Measurements from ENCODE around the gene MAP3K2. TPM values are rescaled to one million over a fixed set of nuclear protein-coding genes. Genes with fewer than 3 reads are reported as not detected.
A peak's percentile ranks its signal among the peaks of the same experiment; 100 is the strongest.

Gene MAP3K2
- total RNA-seq, 2 experiments from 2014 or later = 103 to 105 TPM

DNA sequence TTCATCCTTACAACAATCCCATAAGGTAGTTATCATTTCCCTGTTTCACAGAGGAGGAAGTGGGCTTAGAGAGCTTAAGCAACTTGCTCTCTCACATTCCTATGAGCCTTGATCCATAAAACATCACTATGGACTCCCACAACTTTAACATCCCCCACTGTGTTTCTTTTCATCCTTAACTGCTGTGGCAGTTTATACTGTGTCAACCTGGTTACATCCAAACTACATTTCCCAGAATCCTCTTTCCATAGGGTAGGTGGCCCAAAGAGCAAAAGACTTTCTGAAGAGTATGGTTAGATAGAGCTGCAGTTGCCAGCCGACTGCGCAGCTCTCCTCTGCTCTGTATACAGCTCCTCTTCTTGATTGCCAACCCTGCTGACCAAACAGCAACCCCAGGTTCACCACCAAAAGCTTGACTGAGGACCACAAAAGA is 22.5 kb downstream of the MAP3K2 start:
- no peak overlapping the region for H3K27ac ChIP-seq (ENCODE audit: low read depth in 1 of 2, low read length in 2 of 2)
- DNase-seq (no peak), ATAC-seq (ENCODE audit: poor library complexity) (peak; percentile 60)
- TF ChIP-seq CTCF (IDR thresholded peaks at IDR 0.05) = no peak
- peaks cover 0 to 4% of the 10 kb centered on the region in 2 experiments for H3K9me3 ChIP-seq (ENCODE audit: control insufficient read depth in 1 of 2, insufficient read depth in 1 of 2, low read length in 2 of 2)
- no peaks in the 10 kb centered on the region for H3K36me3 ChIP-seq (ENCODE audit: insufficient read depth, low read length)
- no peak overlapping the region for H3K4me3 ChIP-seq (ENCODE audit: low read length)
- H3K4me3 Mint-ChIP-seq = no peak overlapping the region
- H3K4me1 Mint-ChIP-seq (ENCODE audit: low read depth) = peaks cover 77% of the 10 kb centered on the region
- H3K27ac Mint-ChIP-seq = peak overlapping the region; percentile 14
- ChIA-PET CTCF (interaction anchor here (0.8 to 4.0 kb wide), 4 partner anchors 8 to 50 kb away, joined by 3 to 17 read pairs (median 4); no protein-coding TSS in a partner anchor), POLR2A (no interaction called here)
- intact Hi-C loops (cut with DNase I, micrococcal nuclease) = no loop called here
- H3K36me3 Mint-ChIP-seq (ENCODE audit: low read depth) = peaks cover 9% of the 10 kb centered on the region
- no peaks in the 10 kb centered on the region for H3K27me3 Mint-ChIP-seq
- peaks cover 14% of the 10 kb centered on the region for H3K4me1 ChIP-seq (ENCODE audit: insufficient read depth, low read length)
- peaks cover 4% of the 10 kb centered on the region for H3K9me3 Mint-ChIP-seq
- H3K27me3 ChIP-seq (ENCODE audit: control insufficient read depth in 1 of 2, insufficient read depth in 2 of 2, low read length in 2 of 2) = no peaks in the 10 kb centered on the region

GRCh38 chr2:127362971-127363370 is 24.8 kb downstream of the MAP3K2 start:
- no peak overlapping the region for H3K4me3 Mint-ChIP-seq
- ATAC-seq (ENCODE audit: poor library complexity) (no peak), DNase-seq (no peak)
- Histone ChIP-seq H3K4me1 (ENCODE audit: insufficient read depth, low read length) (peaks cover 14% of the 10 kb centered on the region), H3K9me3 (ENCODE audit: control insufficient read depth in 1 of 2, insufficient read depth in 1 of 2, low read length in 2 of 2) (no peaks in the 10 kb centered on the region), H3K27me3 (ENCODE audit: control insufficient read depth in 1 of 2, insufficient read depth in 2 of 2, low read length in 2 of 2) (no peaks in the 10 kb centered on the region), H3K36me3 (ENCODE audit: insufficient read depth, low read length) (no peaks in the 10 kb centered on the region), H3K27ac (ENCODE audit: low read depth in 1 of 2, low read length in 2 of 2) (no peak overlapping the region), H3K4me3 (ENCODE audit: low read length) (no peak overlapping the region)
- no peaks in the 10 kb centered on the region for H3K9me3 Mint-ChIP-seq
- peaks cover 90% of the 10 kb centered on the region for H3K4me1 Mint-ChIP-seq (ENCODE audit: low read depth)
- H3K27me3 Mint-ChIP-seq = no peaks in the 10 kb centered on the region
- TF ChIP-seq CTCF (IDR thresholded peaks at IDR 0.05) = no peak
- CTCF ChIA-PET = interaction anchor here (1.3 to 4.0 kb wide), 2 partner anchors 53 kb away, joined by 3 to 17 read pairs; no protein-coding TSS in a partner anchor
- no peaks in the 10 kb centered on the region for H3K36me3 Mint-ChIP-seq (ENCODE audit: low read depth)
- intact Hi-C loops (cut with DNase I, micrococcal nuclease) = no loop called here
- H3K27ac Mint-ChIP-seq = no peak overlapping the region
- POLR2A ChIA-PET = no interaction called here

- H3K4me1 Mint-ChIP-seq (ENCODE audit: low read depth) = peaks cover 90% of the 10 kb centered on the region
- H3K4me3 Mint-ChIP-seq = no peak overlapping the region
- H3K9me3 ChIP-seq (ENCODE audit: control insufficient read depth in 1 of 2, insufficient read depth in 1 of 2, low read length in 2 of 2) = peaks cover 0 to 2% of the 10 kb centered on the region in 2 experiments
- POLR2A ChIA-PET = no interaction called here
- intact Hi-C loops (cut with DNase I, micrococcal nuclease) = no loop called here
- no peaks in the 10 kb centered on the region for H3K27me3 Mint-ChIP-seq
- H3K27ac ChIP-seq (ENCODE audit: low read depth in 1 of 2, low read length in 2 of 2) = no peak overlapping the region
- no peak for DNase-seq
- no peak for ATAC-seq (ENCODE audit: poor library complexity)
- H3K9me3 Mint-ChIP-seq = no peaks in the 10 kb centered on the region
- CTCF ChIA-PET = interaction anchor here (1.3 kb wide), 1 partner anchor 54 kb away, joined by 3 read pairs; no protein-coding TSS in a partner anchor
- no peaks in the 10 kb centered on the region for H3K27me3 ChIP-seq (ENCODE audit: control insufficient read depth in 1 of 2, insufficient read depth in 2 of 2, low read length in 2 of 2)
- H3K27ac Mint-ChIP-seq = no peak overlapping the region
- no peaks in the 10 kb centered on the region for H3K36me3 Mint-ChIP-seq (ENCODE audit: low read depth)
- H3K4me1 ChIP-seq (ENCODE audit: insufficient read depth, low read length) = peaks cover 9% of the 10 kb centered on the region
- no peak for TF ChIP-seq CTCF (IDR thresholded peaks at IDR 0.05)
- no peaks in the 10 kb centered on the region for H3K36me3 ChIP-seq (ENCODE audit: insufficient read depth, low read length)
- no peak overlapping the region for H3K4me3 ChIP-seq (ENCODE audit: low read length)
Observed at GRCh38 chr2:127361929-127362885, 25.6 kb downstream of the MAP3K2 start.
